ENCODE results near the gene MCAT.

Gene MCAT

GRCh38 chr22:43173566-43173965, 30.4 kb upstream of the MCAT start:
- DNase-seq (no peak), ATAC-seq (no peak)

- ATAC-seq = no peak
- no peak for DNase-seq
These were observed 29.0 kb upstream of the MCAT start for GRCh38 chr22:43172191-43172590.

- ATAC-seq (no peak), DNase-seq (no peak)
These were observed 28.4 kb upstream of the MCAT start for GRCh38 chr22:43171607-43172006.

GRCh38 chr22:43171019-43171491, 27.9 kb upstream of the MCAT start:
- DNase-seq = no peak
- ATAC-seq = no peak

GRCh38 chr22:43170131-43170480, 26.9 kb upstream of the MCAT start:
- ATAC-seq (no peak), DNase-seq (no peak)

GRCh38 chr22:43169310-43170130, 26.3 kb upstream of the MCAT start:
- ATAC-seq (no peak), DNase-seq (no peak)

GRCh38 chr22:43168471-43169309, 25.5 kb upstream of the MCAT start:
- no peak for ATAC-seq

GRCh38 chr22:43167001-43167589, 23.9 kb upstream of the MCAT start:
- DNase-seq = no peak
- no peak for ATAC-seq

More at GRCh38 chr22:43168471-43169309, 25.5 kb upstream of the MCAT start:
- DNase-seq = no peak

GRCh38 chr22:43166132-43166930, 23.1 kb upstream of the MCAT start:
- ATAC-seq (no peak), DNase-seq (no peak)

- ATAC-seq (no peak), DNase-seq (no peak)
These were observed 21.4 kb upstream of the MCAT start for GRCh38 chr22:43164636-43165035.

- no peak for DNase-seq
These were observed 20.1 kb upstream of the MCAT start for GRCh38 chr22:43163241-43163795.

GRCh38 chr22:43162412-43163150, 19.4 kb upstream of the MCAT start:
- DNase-seq = no peak
- ATAC-seq = no peak

More at GRCh38 chr22:43163241-43163795, 20.1 kb upstream of the MCAT start:
- ATAC-seq = no peak

GRCh38 chr22:43160497-43161126, 17.4 kb upstream of the MCAT start:
- no peak for DNase-seq
- no peak for ATAC-seq

- no peak for ATAC-seq
These were observed 16.4 kb upstream of the MCAT start for GRCh38 chr22:43159484-43160178.

GRCh38 chr22:43158778-43159483, 15.7 kb upstream of the MCAT start:
- ATAC-seq = no peak
- DNase-seq = no peak

More at GRCh38 chr22:43159484-43160178, 16.4 kb upstream of the MCAT start:
- DNase-seq = no peak

GRCh38 chr22:43157874-43158546, 14.8 kb upstream of the MCAT start:
- no peak for DNase-seq
- no peak for ATAC-seq

GRCh38 chr22:43156413-43156812, 13.2 kb upstream of the MCAT start:
- DNase-seq (no peak), ATAC-seq (no peak)

GRCh38 chr22:43155789-43156188, 12.6 kb upstream of the MCAT start:
- DNase-seq (peak; percentile 16), ATAC-seq (no peak)

Measured in stimulated activated naive CD8-positive, alpha-beta T cell treated with anti-CD3 and anti-CD28 coated beads, Interleukin-15, Interleukin-2, amounts not matched to agents 100 U/mL and 50 U/mL, for 24 hours (primary cell).